ENCODE data around the gene SETD2.

SETD2 gene

GRCh38 chr3:46996689-46997452, 167.0 kb downstream of the SETD2 start:
- no peak for DNase-seq

GRCh38 chr3:46995901-46996562, 167.9 kb downstream of the SETD2 start:
- DNase-seq = no peak

GRCh38 chr3:46994801-46995731, 168.8 kb downstream of the SETD2 start:
- DNase-seq = peak in 1 of 3 donors; percentile 41

DNA sequence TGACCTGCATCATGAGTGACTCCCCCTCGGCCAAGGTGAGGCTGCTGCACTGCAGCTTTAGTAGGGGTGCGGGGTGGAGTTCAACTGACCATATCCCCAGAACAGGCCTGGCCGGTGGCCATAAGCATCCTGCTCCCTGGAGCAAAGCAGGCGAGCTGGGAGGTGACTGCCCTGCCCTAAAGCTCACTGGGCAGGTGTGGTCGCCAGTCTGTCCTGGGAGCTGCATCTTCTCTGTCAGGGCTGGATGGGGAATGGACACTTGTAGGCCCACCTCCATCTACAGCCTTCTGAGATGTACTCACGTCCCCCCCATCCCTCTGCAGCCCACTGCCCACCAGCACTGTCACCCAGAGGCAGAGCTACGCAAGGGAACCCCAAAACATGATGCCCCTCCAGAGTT, 169.9 kb downstream of the SETD2 start:
- DNase-seq = no peak

- no peak for DNase-seq
Observed at GRCh38 chr3:46993292-46993691, 170.6 kb downstream of the SETD2 start.

DNA sequence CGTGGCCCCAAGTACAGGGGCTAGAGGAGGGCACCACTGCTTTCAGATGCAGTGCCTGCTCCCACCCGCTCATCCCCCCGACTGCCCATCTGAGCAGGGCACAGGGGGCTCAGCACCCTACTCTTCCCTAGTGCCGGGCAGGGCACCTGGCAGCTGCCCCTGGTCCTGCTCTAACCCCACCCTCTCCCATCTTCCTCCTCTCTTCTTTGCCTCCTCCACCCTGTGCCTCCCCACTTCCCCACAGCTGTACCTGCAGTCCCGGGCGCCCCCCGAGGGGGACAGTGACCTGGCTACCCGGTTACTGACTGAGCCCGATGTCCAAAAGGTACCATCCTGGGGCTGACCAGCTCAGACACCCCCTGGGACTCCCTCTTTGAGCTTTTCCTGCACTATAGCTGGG, 171.7 kb downstream of the SETD2 start:
- DNase-seq = no peak

GRCh38 chr3:46991406-46992165, 172.3 kb downstream of the SETD2 start:
- DNase-seq = no peak

GRCh38 chr3:46990573-46991374, 173.1 kb downstream of the SETD2 start:
- peak; percentile 98 to 100 (median 100) for DNase-seq

DNA sequence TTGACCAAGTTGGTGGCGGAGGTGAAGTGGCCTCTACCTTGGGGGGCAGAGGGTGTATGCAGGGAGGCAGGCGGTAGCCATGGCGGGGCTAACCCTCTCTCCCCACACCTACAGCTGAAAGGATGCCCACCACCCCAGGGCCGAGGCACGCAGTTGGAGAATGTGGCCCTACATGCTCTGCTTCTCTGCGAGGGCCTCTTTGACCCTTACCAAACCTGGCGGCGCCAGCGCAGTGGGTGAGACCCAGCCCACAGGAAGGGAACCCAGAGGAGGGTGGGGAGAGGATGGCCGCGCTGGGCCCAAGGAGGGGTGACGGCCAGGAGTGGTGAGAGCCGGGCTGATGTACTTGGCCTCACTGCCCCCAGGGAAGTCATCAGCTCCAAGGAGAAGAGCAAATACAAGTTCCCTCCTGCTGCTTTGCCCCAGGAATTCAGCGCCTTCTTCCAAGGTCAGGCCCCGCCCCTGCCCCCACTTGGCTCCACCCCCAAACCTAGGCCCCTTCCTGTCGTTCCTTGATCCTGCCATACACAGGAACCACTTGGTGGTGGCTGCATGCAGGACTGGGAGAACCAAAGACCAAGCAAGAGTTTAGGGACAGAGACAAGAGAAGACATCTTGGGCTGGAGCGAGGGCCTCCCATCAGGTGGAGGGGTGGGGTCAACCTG, 174.6 kb downstream of the SETD2 start:
- peak in 2 of 3 donors; percentile 29 to 62 for DNase-seq

- DNase-seq = no peak
Observed at GRCh38 chr3:46988616-46989015, 175.3 kb downstream of the SETD2 start.

DNA sequence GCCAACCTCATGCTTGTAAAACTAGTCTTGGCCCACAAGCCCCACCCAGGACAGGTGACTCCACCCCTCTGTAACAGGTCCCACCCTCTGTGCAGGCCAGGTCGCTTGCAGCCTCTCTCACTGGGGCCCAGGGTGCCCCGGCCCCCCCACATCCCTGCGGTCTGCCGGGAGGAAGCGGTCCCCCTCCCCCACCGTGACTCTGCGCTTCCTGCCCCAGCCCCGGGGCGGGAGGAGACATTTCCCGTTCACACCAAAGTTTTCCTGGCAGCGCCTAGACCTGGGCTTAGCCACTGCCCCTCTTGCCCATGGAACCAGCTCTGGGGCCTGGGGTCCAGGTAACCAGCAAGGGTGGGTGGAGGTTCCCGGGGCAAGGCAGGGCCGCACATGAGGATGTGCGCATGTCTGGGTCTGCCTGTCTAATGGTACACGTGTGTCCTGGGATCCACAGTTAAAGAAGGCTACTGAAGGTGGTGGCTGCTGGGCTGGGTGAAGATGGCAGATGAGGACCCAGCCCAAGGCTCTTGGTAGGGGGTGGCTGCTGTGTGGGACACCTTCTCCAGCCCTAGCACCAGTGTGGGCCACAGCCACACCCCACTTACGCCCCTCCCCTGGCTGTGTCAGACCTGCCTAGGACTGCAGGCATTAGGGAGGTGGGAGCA, 176.0 kb downstream of the SETD2 start:
- DNase-seq = peak; percentile 67 to 86 (median 68)

- no peak for DNase-seq
Observed at GRCh38 chr3:46987319-46987742, 176.6 kb downstream of the SETD2 start.

- no peak for DNase-seq
Observed at GRCh38 chr3:46986782-46987310, 177.1 kb downstream of the SETD2 start.

- DNase-seq = no peak
Observed at GRCh38 chr3:46986055-46986730, 177.7 kb downstream of the SETD2 start.

- no peak for DNase-seq
Observed at GRCh38 chr3:46985588-46985987, 178.3 kb downstream of the SETD2 start.

GRCh38 chr3:46984591-46985459, 179.1 kb downstream of the SETD2 start:
- peak in 1 of 3 donors; percentile 37 for DNase-seq

- DNase-seq = peak; percentile 33 to 41 (median 35)
Observed at GRCh38 chr3:46982546-46982945, 181.4 kb downstream of the SETD2 start.

- DNase-seq = peak; percentile 51 to 72 (median 53)
Observed at GRCh38 chr3:46981932-46982471, 181.9 kb downstream of the SETD2 start.

All from suppressor macrophage treated with lipopolysaccharide for 1 hour (primary cell).